NCI-H2171 (cell line): ENCODE data around the gene SLC35D1.
"Not testable (repeated sequence)": the region's sequence is repeated elsewhere in the genome, so short reads cannot be mapped to it uniquely, and the experiment has no call there.

Source experiments
- DNase-seq: peaks from one replicate; lab custom pipeline; 2025; lab: John Stamatoyannopoulos, UW

Gene SLC35D1

DNA sequence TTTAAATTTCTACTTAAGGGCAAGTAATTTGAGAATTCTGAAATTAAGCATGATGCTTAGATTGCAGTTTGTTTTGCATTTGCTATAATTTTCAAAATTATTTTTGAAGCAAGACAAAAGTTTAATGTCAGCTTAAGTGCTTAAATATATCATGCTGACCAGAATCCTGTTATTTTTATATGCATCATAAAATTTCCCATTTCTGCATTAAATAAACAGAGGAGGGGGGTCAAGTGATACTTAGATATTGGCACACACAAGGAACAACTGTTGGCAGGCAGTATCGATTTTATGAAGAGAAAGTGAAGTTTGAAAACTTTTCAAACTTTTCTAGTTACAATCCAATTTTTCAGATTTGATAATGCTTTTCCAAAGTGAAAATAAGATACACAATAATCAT, 68.1 kb downstream of the SLC35D1 start:
- DNase-seq = no peak

DNA sequence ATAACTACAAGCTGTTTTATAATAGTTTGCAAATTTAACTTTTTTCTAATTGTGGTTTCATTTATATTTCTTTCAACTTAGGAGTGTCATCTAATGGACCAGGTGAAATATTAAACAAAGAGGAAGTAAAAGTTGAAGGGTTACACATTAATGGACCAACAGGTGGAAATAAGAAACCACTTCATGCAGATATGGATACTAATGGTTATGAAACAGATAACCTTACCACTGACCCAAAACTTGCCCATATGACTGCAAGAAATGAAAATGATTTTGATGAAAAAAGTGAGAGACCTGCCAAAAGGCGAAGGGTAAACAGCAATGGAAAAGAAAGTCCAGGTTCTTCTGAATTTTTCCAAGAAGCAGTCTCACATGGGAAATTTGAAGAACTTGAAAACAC, 69.5 kb downstream of the SLC35D1 start:
- DNase-seq = no peak

DNA sequence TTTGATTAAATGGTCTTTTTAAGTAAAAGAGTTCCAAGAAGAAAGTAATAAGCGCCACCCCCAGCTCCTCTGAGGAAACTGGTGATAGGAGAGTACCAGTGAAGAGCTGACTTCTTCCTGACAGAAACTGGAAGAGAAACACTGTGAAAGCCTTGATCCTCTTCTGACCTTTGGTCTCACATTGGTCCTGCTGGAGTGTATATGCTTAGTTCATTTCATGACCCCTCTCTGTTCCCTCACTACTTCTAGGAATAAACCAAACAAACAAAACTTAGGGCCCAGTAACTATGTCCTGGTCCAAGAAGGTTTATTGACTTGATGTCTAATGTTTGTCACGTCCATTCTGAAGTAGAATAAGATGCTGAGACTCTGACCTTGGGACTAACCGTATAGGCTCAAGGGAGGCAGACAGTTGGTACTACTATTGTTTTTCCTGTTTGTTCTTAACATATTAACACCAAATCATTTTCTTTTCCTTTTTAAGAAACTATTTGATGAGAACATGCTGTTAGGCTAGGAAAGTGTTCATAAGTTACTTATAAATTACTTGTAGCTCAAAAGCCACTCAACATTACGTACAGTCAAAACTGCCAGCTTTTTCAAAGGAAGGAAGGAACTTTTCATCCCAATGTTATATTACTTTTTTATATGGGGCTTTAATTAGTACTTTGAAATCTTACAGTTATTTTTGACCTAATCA, 71.2 kb downstream of the SLC35D1 start:
- no peak for DNase-seq

DNA sequence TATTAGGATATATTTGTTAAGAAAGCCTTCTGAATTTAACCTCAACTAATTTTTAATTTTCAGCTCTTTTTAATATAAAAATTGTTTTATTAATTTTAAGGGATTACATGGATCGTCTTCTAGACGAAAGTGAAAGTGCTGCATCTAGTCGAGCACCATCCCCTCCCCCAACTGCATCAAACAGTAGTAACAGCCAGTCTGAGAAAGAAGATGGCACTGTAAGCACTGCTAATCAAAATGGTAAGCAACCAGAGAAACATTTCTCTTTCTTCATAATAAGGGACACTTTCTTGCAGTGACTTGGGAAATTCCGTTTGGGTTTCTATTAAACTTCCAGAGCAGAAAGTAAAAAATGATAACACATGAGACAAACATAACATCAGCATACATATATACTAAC, 72.3 kb downstream of the SLC35D1 start:
- no peak for DNase-seq

DNA sequence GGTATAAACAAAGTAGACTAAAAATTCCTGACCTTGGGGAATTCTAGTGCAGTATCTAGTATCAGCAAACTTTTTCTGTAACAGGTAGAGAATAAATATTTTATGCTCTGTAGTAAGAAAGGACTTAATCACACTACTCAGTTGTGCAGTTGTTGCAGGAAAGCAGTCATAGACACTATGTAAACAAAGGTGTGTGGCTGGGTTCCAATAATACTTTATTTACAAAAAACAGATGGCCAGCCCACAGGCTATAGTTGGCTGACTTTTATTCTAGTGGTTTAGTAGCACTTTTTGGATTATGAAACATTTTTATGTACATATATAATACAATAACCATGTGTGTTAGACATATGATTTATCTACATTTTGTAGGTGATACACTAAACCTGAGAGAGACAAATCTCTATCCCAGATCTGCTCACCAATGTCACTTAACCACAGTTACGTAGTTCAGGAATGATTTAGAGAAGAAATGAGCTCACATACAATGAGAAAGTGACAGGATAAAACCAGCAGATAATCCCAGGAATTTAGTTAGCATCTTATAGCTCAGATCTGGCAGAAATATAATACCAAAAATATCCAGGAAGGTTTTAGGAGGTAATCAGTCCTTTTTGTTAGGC, 73.1 kb downstream of the SLC35D1 start:
- DNase-seq = no peak

DNA sequence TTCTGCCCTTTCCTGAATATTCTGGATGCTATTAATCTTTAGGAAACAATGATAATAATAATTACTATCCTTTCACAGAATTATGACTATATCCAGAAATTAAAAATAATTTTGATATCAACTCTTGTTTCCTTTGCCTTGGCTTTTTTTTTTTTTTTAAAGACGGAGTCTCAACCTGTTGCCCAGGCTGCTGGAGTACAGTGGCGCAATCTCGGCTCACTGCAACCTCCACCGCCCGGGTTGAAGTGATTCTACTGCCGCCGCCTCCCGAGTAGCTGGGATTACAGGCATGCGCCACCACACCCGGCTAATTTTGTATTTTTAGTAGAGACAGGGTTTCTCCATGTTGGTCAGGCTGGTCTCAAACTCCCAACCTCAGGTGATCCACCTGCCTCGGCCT, 74.3 kb downstream of the SLC35D1 start:
- not testable (repeated sequence) for DNase-seq

DNA sequence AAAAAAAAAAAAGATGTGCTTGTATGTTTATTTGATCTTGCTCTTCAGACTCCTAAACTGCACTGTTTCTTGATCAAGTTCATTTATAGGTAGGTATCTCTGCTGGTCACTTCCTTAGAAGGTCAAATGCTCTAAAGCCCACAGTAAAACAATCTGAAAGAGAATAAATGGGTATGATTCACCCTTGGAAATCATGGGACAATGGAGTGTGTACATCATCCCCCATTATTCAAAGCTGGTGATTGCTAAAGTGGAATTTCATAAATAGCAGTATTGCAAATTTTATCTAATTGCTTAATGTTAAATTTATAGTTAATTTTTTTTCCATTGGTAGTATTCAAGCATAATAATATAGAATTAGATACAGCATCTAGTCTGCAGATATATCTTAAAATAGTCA, 75.7 kb downstream of the SLC35D1 start:
- DNase-seq = no peak

DNA sequence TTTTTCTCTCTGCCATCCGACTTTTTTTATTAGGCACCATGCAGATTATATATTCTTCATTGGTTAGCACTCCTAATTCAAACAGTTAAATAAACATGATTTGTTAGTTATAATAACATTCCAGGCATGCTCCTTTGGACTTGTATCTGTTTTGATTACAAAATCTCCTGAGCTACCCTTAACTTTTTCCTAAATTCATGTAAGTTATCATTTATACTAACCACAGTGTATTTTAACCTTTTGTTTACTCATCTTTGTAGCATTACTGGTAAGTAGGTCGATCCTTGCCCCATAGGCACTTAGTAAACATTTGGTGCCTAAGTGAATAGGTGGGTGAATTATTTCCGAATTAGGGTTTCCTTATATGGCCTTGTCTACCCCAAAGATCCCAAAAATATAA, 85.4 kb downstream of the SLC35D1 start:
- DNase-seq = no peak

DNA sequence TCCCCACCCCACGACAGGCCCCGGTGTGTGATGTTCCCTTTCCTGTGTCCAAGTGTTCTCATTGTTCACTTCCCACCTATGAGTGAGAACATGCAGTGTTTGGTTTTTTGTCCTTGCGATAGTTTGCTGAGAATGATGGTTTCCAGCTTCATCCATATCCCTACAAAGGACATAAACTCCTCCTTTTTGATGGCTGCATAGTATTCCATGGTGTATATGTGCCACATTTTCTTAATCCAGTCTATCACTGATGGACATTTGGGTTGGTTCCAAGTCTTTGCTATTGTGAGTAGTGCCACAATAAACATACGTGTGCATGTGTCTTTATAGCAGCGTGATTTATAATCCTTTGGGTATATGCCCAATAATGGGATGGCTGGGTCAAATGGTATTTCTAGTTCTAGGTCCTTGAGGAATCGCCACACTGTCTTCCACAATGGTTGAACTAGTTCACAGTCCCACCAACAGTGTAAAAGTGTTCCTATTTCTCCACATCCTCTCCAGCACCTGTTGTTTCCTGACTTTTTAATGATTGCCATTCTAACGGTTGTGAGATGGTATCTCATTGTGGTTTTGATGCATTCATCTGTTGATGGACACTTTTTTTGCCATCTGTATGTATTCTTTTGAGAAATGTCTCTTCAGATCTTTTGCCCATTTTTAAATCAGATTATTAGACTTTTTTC, 87.6 kb downstream of the SLC35D1 start:
- not testable (repeated sequence) for DNase-seq

DNA sequence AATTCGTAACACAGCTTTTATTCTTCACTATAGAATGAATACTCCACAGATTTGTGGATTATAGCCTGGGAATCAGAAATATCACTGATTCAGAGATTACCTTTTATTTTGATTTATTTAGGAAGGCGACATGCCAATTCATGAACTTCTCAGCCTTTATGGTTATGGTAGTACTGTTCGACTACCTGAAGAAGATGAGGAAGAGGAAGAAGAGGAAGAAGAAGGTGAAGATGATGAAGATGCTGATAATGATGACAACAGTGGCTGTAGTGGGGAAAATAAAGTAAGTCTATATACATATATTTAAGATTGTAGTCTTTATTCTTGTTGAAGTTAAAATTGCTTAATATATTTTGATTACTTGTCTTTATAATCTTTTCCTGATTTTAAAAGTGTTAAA, 96.0 kb downstream of the SLC35D1 start:
- no peak for DNase-seq

DNA sequence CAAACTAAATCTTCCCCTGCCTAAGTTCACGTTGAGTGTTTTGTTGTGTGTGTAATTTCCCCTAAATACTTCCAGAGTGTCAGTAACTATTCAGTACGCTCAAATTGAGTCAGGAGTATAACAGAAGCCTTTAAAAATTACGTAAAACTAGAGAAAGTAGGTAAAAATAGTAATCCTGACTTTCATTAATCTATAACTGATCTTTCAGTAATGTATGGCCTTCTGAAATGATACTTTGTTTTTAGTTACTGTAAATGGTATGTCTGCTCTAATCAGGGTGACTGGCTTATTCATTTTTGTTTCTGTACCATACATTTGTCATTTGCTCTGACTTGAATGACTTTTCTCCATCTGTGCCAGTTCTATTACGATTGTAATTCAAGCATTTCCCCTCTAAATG, 99.7 kb downstream of the SLC35D1 start:
- DNase-seq = no peak

DNA sequence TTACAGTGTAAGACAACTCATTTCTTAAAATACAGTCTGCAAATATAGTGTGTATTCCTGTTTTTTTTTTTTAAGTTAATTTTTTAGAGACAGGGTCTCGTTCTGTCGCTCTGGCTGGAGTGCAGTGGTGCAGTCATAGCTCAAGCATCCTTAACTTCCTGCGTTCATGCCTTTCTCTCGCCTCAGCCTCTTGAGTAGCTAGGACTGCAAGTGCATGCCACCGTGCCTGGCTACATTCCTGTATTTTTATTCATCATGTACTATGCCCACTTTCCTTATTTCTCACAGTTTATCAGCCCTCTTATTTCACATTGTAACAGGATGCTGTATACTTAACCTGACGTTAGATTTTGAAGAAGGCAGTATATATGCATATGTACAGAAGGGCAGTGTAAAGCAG, 102.4 kb downstream of the SLC35D1 start:
- DNase-seq = no peak
